NOMO-1 treated with dmso at 0.1 percent for 144 hours (cell line): ENCODE measurements around the gene OR4F15.

Experiments
- DNase-seq: peaks from one replicate; lab custom pipeline; 2025; ENCODE audit not compliant: unreplicated experiment; lab: John Stamatoyannopoulos, UW

OR4F15 gene

DNA sequence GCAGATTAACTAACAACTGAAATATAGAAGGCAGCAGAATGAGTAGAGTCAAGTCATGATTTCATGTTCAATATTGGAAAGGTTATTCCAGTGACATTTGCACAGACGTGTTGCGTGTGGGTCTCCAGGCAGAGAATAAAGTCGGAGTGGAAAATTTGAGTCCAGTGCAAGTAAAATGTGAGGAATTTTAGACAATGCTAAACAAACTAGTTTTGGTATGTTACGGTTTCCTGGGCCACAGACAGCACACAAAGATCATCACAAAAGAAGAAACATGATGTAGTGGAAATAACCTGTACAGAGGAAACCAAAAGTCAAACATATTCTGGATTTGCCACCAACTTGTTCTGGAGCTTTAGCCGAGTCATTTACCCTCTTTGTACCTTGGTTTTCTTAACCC is 8.3 kb upstream of the OR4F15 start:
- no peak for DNase-seq

DNA sequence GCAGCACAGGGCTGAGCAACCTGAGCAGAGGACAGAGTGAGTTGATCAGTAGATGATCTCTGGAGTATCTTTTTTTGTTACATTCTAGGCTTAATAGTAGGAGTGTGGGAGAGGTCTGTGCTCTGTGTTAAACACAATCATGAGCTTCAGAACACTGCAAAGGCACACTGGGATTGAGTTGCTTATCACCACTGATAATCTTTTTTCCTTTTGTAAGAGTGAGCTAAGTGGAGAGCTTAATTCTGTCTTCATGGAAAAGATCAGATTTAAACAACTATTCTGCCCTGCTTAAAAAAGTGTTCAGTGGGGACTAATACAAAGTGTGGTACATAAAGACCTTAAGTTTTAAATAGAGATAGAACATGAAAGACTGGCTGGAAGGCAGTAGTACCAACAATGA is 7.6 kb upstream of the OR4F15 start:
- DNase-seq, result no peak

DNA sequence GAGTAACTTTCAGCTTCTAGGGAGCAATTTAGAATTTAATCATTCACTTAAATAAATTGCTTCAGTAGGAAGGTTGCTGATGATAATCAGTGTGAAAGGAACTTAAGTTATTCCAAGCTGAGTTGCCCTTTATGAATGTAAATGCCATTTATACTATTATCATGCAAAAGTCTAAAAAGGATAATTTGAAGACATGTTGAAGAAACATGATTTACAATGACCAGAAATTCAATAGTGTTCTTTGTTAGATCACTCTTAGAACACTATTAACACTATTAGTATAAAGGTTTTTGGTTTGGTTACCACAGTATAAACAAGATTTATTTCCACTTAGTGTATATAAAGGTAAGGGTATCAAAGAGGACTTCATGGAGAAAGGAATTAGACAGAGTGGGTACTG is 7.1 kb upstream of the OR4F15 start:
- DNase-seq, result no peak

DNA sequence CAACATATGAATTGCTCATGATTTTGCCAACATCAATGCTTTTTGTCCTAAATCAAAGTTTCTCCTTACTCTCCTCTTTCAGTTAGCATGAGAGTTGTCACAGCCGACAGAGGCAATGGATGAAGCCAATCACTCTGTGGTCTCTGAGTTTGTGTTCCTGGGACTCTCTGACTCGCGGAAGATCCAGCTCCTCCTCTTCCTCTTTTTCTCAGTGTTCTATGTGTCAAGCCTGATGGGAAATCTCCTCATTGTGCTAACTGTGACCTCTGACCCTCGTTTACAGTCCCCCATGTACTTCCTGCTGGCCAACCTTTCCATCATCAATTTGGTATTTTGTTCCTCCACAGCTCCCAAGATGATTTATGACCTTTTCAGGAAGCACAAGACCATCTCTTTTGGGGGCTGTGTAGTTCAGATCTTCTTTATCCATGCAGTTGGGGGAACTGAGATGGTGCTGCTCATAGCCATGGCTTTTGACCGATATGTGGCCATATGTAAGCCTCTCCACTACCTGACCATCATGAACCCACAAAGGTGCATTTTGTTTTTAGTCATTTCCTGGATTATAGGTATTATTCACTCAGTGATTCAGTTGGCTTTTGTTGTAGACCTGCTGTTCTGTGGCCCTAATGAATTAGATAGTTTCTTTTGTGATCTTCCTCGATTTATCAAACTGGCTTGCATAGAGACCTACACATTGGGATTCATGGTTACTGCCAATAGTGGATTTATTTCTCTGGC is 6.2 kb upstream of the OR4F15 start:
- DNase-seq, result no peak

DNA sequence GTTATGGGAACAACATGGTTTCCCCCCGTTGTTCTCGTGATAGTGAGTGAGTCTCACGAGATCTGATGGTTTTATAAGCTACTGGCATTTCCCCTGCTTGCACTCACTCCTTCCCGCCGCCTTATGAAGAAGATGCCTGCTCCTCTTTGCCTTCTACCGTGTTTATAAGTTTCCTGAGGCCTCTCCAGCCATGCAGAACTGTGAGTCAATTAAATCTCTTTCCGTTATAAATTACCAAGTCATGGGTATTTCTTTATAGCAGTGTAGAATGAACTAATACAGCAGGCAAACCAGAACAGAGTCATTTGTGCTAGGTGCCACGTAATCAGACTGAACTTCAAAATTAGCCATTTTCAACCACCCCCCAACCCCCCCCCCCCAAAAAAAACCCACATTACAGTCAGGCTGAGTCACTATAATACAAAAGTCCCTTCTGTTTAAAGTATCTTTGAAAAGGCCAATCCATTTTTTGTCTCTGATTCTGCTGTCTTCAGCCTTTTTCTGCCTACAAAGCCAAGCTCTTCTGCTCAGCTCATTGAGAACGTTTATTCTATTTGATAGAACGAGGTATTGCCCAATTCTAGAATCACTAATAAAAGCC is 4.6 kb upstream of the OR4F15 start:
- DNase-seq, result no peak

DNA sequence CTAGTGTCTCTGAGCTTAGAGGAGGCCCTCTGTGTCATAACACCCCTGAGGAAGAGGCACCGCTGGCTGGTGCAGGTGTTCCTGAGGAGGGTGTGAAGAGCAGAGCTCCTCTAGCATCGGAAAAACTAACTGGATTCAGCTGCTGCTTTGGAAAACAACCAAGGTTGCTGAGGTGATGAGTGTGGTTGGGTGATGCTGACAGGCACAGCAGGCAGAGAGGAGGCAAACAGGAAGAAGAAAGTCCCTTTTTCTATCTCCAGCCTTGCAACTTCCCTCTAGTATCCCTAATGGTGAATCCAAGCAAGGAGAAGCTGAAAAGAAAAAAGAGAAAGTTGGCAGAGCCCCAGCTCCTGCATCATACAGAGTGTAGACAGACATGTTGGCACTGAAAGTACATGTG is 3.8 kb upstream of the OR4F15 start:
- DNase-seq, result no peak

DNA sequence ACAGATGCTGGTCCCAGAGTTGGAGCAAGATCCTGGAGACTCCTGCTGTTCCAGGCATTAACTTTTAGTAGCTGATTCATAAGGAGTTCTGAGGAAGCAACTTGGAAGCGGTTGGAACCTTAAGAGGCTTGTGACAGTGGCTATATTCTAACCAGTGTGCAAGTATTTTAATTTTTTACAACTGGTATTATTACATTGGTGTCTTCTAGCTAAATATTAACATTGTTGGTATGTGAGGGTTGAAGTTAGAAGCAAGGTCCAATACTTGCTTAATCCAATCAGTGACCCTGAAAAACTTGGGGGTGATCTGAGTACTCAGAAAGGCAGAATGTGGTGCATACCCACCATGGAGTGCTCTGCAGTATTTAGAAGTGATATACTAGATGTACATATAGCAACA is 1.5 kb upstream of the OR4F15 start:
- no peak for DNase-seq

DNA sequence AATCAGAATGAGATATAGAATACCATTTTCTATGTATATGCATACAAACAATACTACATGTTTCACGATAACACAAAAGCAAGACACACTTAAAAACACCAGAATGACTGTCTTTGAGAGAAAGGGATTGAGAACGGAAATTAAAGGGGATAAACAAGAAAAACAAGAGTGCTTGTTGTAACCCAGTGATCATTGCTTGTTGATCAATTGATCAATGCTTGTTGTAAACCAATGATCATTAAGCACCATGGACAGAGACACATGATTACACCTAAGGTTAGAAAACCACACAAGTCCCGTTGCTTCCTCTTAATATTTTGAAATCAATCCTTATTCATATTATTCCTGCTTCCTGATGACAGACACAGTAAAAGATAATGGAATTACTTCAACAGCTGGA is 1.1 kb upstream of the OR4F15 start:
- no peak for DNase-seq

DNA sequence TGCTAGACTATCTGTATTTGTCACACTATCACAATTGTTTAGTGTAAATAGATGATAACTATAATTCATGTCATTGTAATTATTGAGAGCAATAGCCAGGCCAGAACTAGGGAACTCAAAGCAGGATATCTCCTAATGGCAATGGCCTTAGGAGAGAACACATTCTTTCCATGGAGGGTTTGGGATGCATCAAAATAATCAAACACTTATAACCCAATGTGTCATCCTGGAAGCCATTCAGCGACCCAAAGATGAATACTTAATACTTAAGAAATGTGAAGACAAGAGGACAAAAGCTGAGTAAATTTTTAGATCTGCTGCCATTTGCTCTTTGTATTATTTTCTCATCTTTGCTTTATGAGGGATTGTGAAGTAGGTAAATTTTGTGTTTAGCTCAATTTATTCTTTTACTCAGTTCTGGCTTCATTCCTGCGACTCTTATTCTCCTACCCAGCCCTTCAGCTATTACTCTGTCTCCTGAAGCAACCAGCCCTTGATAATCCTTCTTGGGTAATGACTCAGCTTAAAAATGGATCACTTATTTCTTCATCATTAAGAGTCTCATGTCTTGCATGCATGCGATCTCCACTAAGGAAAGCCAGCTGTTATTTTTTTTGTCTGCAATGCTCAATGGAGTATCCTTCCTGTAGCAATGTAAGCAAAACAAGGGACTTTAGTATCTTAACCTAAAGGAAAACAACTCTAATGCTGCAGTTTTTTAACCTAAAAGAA is 2.0 kb downstream of the OR4F15 start:
- DNase-seq, result no peak

DNA sequence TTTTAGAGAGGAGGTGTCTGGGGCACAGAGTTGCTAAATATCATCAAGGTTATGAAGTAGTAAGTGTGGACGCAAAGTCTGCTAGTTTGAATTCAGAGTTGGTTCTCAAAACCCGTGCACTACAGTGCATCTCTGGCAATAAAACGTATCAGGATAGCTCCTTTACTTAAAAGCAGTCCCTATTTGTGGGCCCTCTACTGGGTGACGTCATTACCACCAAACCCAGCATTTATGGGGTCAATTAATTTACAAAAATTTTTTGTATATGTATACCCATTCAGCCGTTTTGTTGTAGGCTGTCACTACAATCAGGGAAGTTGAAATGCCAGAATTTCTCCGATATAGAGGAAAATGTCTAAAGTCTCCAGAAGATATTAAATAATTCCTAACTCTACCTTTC is 8.8 kb downstream of the OR4F15 start:
- no peak for DNase-seq

DNA sequence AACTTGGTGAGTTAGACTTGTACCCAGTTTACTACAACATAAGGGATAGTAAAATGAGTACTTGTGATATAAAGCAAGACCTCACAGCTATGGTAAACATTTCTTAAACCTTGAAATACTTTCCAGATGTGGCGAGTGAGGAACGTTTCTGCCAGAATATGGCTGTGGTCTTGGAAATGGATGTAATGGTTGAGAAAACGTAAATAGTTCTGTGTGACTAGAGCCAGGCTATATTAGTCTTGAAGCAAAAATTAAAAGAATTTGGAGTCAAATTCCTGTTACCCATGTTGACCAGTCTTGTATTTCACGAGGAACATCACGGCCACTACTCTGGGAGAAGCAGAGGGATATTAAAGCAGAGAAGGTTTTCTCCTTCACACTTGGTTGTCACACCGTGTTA is 15.3 kb downstream of the OR4F15 start:
- no peak for DNase-seq

DNA sequence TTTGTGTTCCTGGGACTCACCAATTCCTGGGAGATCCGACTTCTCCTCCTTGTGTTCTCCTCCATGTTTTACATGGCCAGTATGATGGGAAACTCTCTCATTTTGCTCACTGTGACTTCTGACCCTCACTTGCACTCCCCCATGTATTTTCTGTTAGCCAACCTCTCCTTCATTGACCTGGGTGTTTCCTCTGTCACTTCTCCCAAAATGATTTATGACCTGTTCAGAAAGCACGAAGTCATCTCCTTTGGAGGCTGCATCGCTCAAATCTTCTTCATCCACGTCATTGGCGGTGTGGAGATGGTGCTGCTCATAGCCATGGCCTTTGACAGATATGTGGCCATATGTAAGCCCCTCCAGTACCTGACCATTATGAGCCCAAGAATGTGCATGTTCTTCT is 16.8 kb downstream of the OR4F15 start:
- DNase-seq, result no peak

DNA sequence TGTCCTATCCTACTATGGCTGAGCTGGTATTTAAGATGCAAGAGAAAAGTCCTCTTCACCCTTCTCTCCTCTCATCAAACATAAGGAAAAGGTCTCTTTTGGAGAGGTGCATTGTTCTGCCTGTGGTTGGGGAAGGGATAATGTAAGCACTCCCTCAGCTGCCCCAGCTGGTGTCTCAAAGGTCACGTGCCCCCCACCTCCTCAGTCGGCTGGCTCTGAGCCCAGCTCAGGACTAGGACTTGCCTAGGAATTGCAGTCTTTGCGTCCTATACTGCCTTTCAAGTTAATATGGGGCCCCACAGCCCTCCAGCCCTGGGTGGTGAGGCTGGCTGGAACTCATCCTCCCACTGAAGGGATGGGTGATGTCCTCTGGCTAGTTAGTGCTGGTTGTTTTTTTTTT is 29.7 kb downstream of the OR4F15 start:
- no peak for DNase-seq

DNA sequence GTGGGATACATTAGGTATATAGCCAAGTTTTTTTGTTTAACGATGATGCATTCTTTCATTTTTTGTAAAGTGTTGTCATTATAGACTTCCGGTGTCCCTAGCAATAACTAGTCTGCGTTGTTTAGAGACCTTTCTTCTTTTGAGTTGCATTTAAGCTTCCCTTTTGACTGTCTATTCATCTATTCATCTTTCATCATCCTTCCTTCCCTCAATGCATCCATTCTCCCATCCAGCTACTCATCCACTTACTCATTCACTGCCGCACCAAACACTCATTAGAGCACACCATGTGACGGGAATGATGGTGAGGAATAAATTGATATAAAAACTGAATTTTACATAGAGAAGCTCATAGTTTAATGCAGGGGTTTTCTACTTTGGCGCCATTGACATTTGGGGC is 32.9 kb downstream of the OR4F15 start:
- no peak for DNase-seq

DNA sequence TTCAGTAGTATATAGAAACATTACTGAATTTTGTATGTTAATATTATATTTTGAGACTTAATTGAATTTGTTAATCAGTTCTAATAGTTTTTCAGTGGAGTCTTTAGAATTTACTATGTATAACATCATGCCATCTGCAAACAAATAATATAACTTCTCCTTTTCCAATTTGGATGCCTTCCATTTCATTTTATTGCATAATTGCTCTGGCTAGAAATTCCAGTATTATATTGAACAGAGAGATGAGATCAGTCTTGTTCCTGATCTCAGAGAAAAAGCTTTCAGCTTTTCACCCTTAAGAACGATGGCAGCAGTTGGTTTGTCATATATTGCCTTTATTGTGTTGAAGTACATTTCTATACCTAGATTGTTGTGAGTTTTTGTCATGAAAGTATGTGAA is 40.4 kb downstream of the OR4F15 start:
- no peak for DNase-seq
